B cell (primary cell): ENCODE data around the gene ESYT2. TPM values are rescaled to one million over a fixed set of nuclear protein-coding genes. Genes with fewer than 3 reads are reported as not detected.

ENCODE experiments used
- ATAC-seq: fragments of 200-7000 bp; cut with Tn5 transposase; one replicate; pipeline ENCODE4 v1.10.0; 2021; ENCODE audit warnings: low read depth, mild to moderate bottlenecking, moderate number of reproducible peaks, moderate library complexity
- CTCF ChIA-PET: fragments of 350-600 bp; sonication (Branson Sonifier 250); formaldehyde crosslinking; loops from one replicate; lab custom pipeline; 2021; ENCODE audit warnings: antibody characterized with exemption, inconsistent platforms; lab: Charles Lee
- POLR2A ChIA-PET: fragments of 350-600 bp; sonication (Branson Sonifier 250); formaldehyde crosslinking; loops from one replicate; lab custom pipeline; 2021; ENCODE audit warnings: antibody characterized with exemption; lab: Charles Lee
- DNase-seq: peaks from one replicate; pipeline ENCODE4 v3.0.0; 2013
- H2AFZ ChIP-seq: 2 replicates; pipeline ENCODE4 v1.6.1; 2012; ENCODE audit warnings: mild to moderate bottlenecking, low read depth, low read length; ENCODE audit not compliant: insufficient read depth, poor library complexity, severe bottlenecking
- H3K27ac ChIP-seq, 2 donors: 1 replicate in 1 of 2; 2 replicates in 1 of 2; pipeline ENCODE4 v1.5.1; 2012 to 2013; ENCODE audit warnings: low read length in 2 of 2, mild to moderate bottlenecking in 2 of 2, moderate library complexity in 1 of 2
- H3K27me3 ChIP-seq, 4 experiments: fragments of 200-600 bp in 1 of 4; sonication (generic) in 1 of 4; replicated peaks in 1 of 4; 1 replicate in 2 of 4; 2 replicates in 2 of 4; pipeline versions ENCODE4 v1.6.1 to v1.7.0; 2013 to 2016; ENCODE audit warnings: low read length in 3 of 4, mild to moderate bottlenecking in 2 of 4, mixed read lengths in 1 of 4, moderate library complexity in 1 of 4; ENCODE audit not compliant: insufficient read depth in 4 of 4, control insufficient read depth in 3 of 4; ENCODE audit errors: control extremely low read depth in 1 of 4
- H3K36me3 ChIP-seq, 2 experiments: replicated peaks in 1 of 2; 1 replicate in 1 of 2; 2 replicates in 1 of 2; pipeline versions ENCODE4 v1.6.1 to v1.7.1; 2013; ENCODE audit warnings: low read length in 1 of 2; ENCODE audit not compliant: insufficient read depth in 2 of 2, control insufficient read depth in 1 of 2; ENCODE audit errors: control extremely low read depth in 1 of 2, extremely low read depth in 1 of 2
- H3K4me1 ChIP-seq, 2 donors: fragments of 200-600 bp in 1 of 2; sonication (generic) in 1 of 2; 1 replicate in 1 of 2; 2 replicates in 1 of 2; pipeline versions ENCODE4 v1.5.1 to v1.6.1; 2013 to 2017; ENCODE audit warnings: low read length in 2 of 2; ENCODE audit not compliant: control insufficient read depth in 2 of 2, insufficient read depth in 2 of 2
- H3K4me2 ChIP-seq: replicated peaks from 2 replicates; pipeline ENCODE3; 2012; ENCODE audit warnings: mild to moderate bottlenecking, low read depth, low read length; ENCODE audit not compliant: poor library complexity, severe bottlenecking
- H3K4me3 ChIP-seq, 5 experiments: fragments of 200-600 bp in 1 of 5; sonication (generic) in 1 of 5; 1 replicate in 3 of 5; 2 replicates in 2 of 5; pipeline versions ENCODE4 v1.5.1 to v1.7.0; 2011 to 2016; ENCODE audit warnings: low read length in 4 of 5, mild to moderate bottlenecking in 4 of 5, low read depth in 2 of 5, control low read depth in 1 of 5, moderate library complexity in 1 of 5; ENCODE audit not compliant: insufficient read depth in 1 of 5; ENCODE audit errors: control extremely low read depth in 1 of 5, extremely low read depth in 1 of 5
- H3K79me2 ChIP-seq: fragments of 200-600 bp; sonication (generic); one replicate; pipeline ENCODE4 v1.6.0; 2016; ENCODE audit warnings: low read length; ENCODE audit not compliant: control insufficient read depth, insufficient read depth
- H3K9ac ChIP-seq: fragments of 200-600 bp; sonication (generic); 2 replicates; pipeline ENCODE4 v1.6.1; 2017; ENCODE audit warnings: mild to moderate bottlenecking, low read length, moderate library complexity
- H3K9me3 ChIP-seq, 3 donors: one replicate each; pipeline versions ENCODE4 v1.6.1 to v1.7.1; 2013; ENCODE audit warnings: low read length in 2 of 3; ENCODE audit not compliant: control insufficient read depth in 2 of 3, insufficient read depth in 1 of 3; ENCODE audit errors: control extremely low read depth in 1 of 3
- H4K20me1 ChIP-seq: 2 replicates; pipeline ENCODE4 v1.6.0; 2012; ENCODE audit warnings: mild to moderate bottlenecking, low read length; ENCODE audit not compliant: insufficient read depth, control insufficient read depth, poor library complexity, severe bottlenecking
- H3K27ac Mint-ChIP-seq: one replicate; pipeline ENCODE4 v1.8.0; 2021; ENCODE audit warnings: mixed read lengths
- H3K27me3 Mint-ChIP-seq: one replicate; pipeline ENCODE4 v1.8.0; 2021; ENCODE audit warnings: mixed read lengths
- H3K4me1 Mint-ChIP-seq: one replicate; pipeline ENCODE4 v1.8.0; 2021; ENCODE audit warnings: mixed read lengths
- H3K4me3 Mint-ChIP-seq: one replicate; pipeline ENCODE4 v1.8.0; 2021; ENCODE audit warnings: mixed read lengths
- H3K9me3 Mint-ChIP-seq: one replicate; pipeline ENCODE4 v1.8.0; 2022; ENCODE audit warnings: mixed read lengths; ENCODE audit not compliant: insufficient read depth
- EZH2 ChIP-seq: IDR thresholded peaks from 2 replicates; pipeline ENCODE4 v1.6.1; 2012; ENCODE audit warnings: borderline replicate concordance, low read depth, mild to moderate bottlenecking, moderate library complexity, low read length; ENCODE audit not compliant: insufficient read depth, poor library complexity, severe bottlenecking
- WGBS: methylation state at CpG from one replicate; pipeline ENCODE4 v1.1.5; 2013; ENCODE audit warnings: missing lambda C conversion rate; ENCODE audit not compliant: insufficient coverage; 5-methylcytosine and 5-hydroxymethylcytosine counted together
- intact Hi-C: fragments of 100-400 bp; cut with micrococcal nuclease; formaldehyde crosslinking; loops from one replicate; pipeline ENCODE4 v1.10.0; 2022
- polyA plus RNA-seq: library from polyadenylated mRNA; depleted of rRNA; stranded (reverse); fragments of >200 nt; gene quantifications from 2 replicates; pipeline ENCODE4 v1.2.3, GENCODE V29; 2012
- total RNA-seq, 2 donors: library from RNA; stranded (reverse); fragments of 120-200 nt in 1 of 2; gene quantifications; 1 replicate in 1 of 2; 2 replicates in 1 of 2; pipeline versions ENCODE4 v1.2.3 to v1.2.4, GENCODE V29; 2013 to 2022
- TF ChIP-seq, protein P1 (sequence below): fragments of 200-600 bp; IDR thresholded peaks from one replicate; pipeline ENCODE4 v1.8.0; 2022; ENCODE audit warnings: antibody characterized with exemption, mild to moderate bottlenecking

Gene ESYT2
- total and polyA plus RNA-seq, 2 donors (not counting 1 experiment from before 2014, with no cell fraction given) = 12.0 to 34.2 TPM

DNA sequence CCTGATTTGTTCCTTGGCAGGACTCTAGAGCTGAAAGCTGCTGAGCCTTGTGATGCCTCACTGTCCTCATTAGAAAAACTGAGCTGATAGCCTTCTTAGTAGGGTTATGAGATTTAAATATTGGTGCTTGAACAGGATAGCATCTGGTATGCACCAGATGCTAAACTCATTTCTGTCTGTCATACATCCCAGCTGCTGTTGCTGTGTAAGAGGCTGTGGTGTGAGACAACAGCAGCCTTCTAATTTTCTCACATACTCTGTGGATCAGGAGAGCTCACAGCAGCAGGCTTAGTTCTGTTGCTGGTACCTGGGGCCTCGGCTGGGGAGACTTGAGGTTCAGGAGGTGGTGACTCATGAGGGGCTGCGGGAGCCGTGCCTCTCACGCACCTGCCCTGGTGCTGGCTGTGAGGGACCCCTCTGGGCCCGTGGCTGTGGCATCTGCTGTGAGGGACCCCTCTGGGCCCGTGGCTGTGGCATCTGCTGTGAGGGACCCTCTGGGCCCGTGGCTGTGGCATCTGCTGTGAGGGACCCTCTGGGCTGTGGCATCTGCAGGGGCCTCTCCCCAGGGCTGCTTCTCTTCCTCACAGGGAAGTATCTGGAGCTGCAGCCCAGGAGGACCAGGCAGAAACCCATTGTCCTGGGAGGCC, 39.6 kb upstream of the ESYT2 start:
- Histone ChIP-seq H3K4me2 (no peak overlapping the region), H3K27ac (no peak overlapping the region), H3K9me3 (no peaks in the 10 kb centered on the region), H3K4me3 (no peak overlapping the region), H3K79me2 (peaks cover 16% of the 10 kb centered on the region), H4K20me1 (no peaks in the 10 kb centered on the region), H3K9ac (no peak overlapping the region), H3K4me1 (peaks cover 5 to 6% of the 10 kb centered on the region in 2 donors), H3K36me3 (peaks cover 0 to 1% of the 10 kb centered on the region in 2 experiments), H3K27me3 (no peaks in the 10 kb centered on the region), H2AFZ (no peak overlapping the region)
- no peaks in the 10 kb centered on the region for H3K9me3 Mint-ChIP-seq
- no peak overlapping the region for H3K27ac Mint-ChIP-seq
- ChIA-PET CTCF (no interaction called here), POLR2A (no interaction called here)
- no peak for ATAC-seq
- no peak overlapping the region for H3K4me3 Mint-ChIP-seq
- WGBS = 42% methylated on average over 7 of the region's 7 CpGs
- DNase-seq = no peak
- H3K4me1 Mint-ChIP-seq = peaks cover 16% of the 10 kb centered on the region
- intact Hi-C loops = no loop called here
- H3K27me3 Mint-ChIP-seq = no peaks in the 10 kb centered on the region
- TF ChIP-seq, protein P1, sequence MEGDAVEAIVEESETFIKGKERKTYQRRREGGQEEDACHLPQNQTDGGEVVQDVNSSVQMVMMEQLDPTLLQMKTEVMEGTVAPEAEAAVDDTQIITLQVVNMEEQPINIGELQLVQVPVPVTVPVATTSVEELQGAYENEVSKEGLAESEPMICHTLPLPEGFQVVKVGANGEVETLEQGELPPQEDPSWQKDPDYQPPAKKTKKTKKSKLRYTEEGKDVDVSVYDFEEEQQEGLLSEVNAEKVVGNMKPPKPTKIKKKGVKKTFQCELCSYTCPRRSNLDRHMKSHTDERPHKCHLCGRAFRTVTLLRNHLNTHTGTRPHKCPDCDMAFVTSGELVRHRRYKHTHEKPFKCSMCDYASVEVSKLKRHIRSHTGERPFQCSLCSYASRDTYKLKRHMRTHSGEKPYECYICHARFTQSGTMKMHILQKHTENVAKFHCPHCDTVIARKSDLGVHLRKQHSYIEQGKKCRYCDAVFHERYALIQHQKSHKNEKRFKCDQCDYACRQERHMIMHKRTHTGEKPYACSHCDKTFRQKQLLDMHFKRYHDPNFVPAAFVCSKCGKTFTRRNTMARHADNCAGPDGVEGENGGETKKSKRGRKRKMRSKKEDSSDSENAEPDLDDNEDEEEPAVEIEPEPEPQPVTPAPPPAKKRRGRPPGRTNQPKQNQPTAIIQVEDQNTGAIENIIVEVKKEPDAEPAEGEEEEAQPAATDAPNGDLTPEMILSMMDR = no peak
- TF ChIP-seq EZH2 = no peak

DNA sequence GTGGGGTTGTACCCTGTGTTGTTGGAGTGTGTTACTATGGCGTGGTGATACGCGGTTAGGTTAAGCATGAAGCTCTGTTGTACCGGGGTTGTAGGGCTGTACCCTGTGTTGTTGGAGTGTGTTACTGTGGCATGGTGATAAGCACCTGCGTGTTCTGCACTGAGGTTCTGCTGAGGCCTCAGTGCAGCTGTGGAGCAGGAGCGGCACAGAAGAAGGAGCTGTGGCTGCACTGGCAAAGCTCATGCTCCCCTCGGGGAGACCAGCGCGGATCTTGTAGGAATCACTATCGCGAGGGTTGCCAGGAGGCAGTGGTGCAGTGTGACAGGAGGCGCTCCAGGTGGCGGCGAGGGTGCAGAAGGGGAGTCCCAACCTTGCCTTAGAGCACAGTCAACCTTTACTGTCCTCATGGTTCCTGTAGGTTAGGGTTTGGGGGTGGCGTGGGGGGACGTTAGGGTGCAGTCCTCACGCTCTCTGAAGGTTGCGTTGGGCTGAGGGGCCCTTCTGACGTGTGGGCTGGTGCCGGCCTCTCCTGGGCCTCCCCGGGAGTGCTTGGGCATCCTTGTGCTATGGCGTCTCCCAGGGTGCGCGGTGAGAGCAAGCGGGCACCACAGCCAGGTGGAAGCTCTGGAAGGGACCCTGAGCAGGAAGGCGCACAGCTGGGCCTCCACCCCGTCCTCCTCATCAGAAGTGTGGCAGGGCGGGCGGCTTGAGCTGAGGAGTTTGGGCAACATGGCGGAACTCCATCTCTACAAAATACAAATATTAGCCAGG, 38.1 kb upstream of the ESYT2 start:
- H2AFZ ChIP-seq = no peak overlapping the region
- H3K27ac ChIP-seq = no peak overlapping the region
- no peaks in the 10 kb centered on the region for H3K9me3 ChIP-seq
- intact Hi-C loops = no loop called here
- TF ChIP-seq EZH2 = no peak
- TF ChIP-seq, protein P1 = no peak
- DNase-seq (no peak), ATAC-seq (no peak)
- Mint-ChIP-seq H3K4me1 (peaks cover 24% of the 10 kb centered on the region), H3K27ac (no peak overlapping the region), H3K27me3 (no peaks in the 10 kb centered on the region), H3K9me3 (no peaks in the 10 kb centered on the region), H3K4me3 (peak overlapping the region; percentile 11)
- peaks cover 19% of the 10 kb centered on the region for H3K79me2 ChIP-seq
- no peak overlapping the region for H3K4me3 ChIP-seq
- no peak overlapping the region for H3K4me2 ChIP-seq
- CTCF ChIA-PET = no interaction called here
- H3K36me3 ChIP-seq = peaks cover 0 to 1% of the 10 kb centered on the region in 2 experiments
- H3K4me1 ChIP-seq = peaks cover 5 to 9% of the 10 kb centered on the region in 2 donors
- H3K27me3 ChIP-seq = no peaks in the 10 kb centered on the region
- H4K20me1 ChIP-seq = no peaks in the 10 kb centered on the region
- POLR2A ChIA-PET = no interaction called here
- no peak overlapping the region for H3K9ac ChIP-seq
- 96% methylated on average over 28 of the region's 30 CpGs for WGBS
